Muscle of leg (tissue), 11 donors: ENCODE data around the gene ANKRD55. TPM values are rescaled to one million over a fixed set of nuclear protein-coding genes. Genes with fewer than 3 reads are reported as not detected.

Source experiments
- DNase-seq: peaks from one replicate; pipeline ENCODE4 v3.0.0; 2013
- H3K27ac ChIP-seq: one replicate; pipeline ENCODE4 v1.5.1; 2013; ENCODE audit warnings: mild to moderate bottlenecking, low read length, control low read depth
- H3K27me3 ChIP-seq: one replicate; pipeline ENCODE4 v1.6.1; 2013; ENCODE audit warnings: low read length; ENCODE audit not compliant: control insufficient read depth, insufficient read depth
- H3K36me3 ChIP-seq: one replicate; pipeline ENCODE4 v1.6.1; 2013; ENCODE audit warnings: low read length; ENCODE audit not compliant: control insufficient read depth, insufficient read depth
- H3K4me1 ChIP-seq: one replicate; pipeline ENCODE4 v1.6.1; 2013; ENCODE audit warnings: low read length; ENCODE audit not compliant: control insufficient read depth, insufficient read depth
- H3K4me3 ChIP-seq: one replicate; pipeline ENCODE4 v1.5.1; 2013; ENCODE audit warnings: low read length, control low read depth
- H3K9me3 ChIP-seq: replicated peaks from 2 replicates; pipeline ENCODE4 v1.6.1; 2013; ENCODE audit warnings: low read depth, low read length; ENCODE audit not compliant: control insufficient read depth
- WGBS: methylation state at CpG from one replicate; pipeline ENCODE4 v1.1.5; 2013; ENCODE audit warnings: missing lambda C conversion rate; ENCODE audit not compliant: insufficient coverage; 5-methylcytosine and 5-hydroxymethylcytosine counted together
- polyA plus RNA-seq, 8 donors: library from polyadenylated mRNA; unstranded; fragments of 120-200 nt; gene quantifications; one replicate each; pipeline versions ENCODE4 v1.2.1 to v1.2.3, GENCODE V29; 2013; ENCODE audit warnings: inconsistent platforms in 1 of 8, low replicate concordance in 1 of 8; ENCODE audit not compliant: insufficient read length in 8 of 8, insufficient read depth in 1 of 8
- total RNA-seq: library from RNA; stranded (reverse); fragments of 120-200 nt; gene quantifications from one replicate; pipeline ENCODE4 v1.2.4, GENCODE V29; 2013

ANKRD55 gene
- total and polyA plus RNA-seq, 9 donors, result 0.19 to 1.0 (median 0.32) TPM; not detected in 1

DNA sequence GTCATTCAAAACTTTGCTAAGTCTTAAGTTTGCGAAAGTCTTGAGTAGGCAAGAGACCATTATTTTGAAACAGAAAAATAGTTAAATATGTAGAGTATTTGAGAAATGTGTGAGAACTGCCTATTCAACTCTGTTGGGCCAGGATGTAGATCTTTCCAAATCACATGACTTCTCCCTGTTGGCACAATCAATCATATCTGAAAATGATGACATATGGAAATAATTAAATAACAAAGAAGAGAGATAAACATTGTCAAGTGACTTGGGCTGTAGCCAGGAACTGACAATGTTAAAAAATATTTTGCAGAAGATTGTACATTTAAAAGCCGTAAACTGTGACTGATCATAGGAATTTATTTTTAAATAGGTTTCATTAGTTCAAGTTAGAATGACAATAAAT, 133.8 kb downstream of the ANKRD55 start:
- Histone ChIP-seq H3K9me3 (peaks cover 5% of the 10 kb centered on the region), H3K27me3 (no peaks in the 10 kb centered on the region), H3K4me1 (peaks cover 3% of the 10 kb centered on the region), H3K27ac (peak overlapping the region; percentile 1), H3K4me3 (no peak overlapping the region), H3K36me3 (no peaks in the 10 kb centered on the region)
- WGBS, result no CpG with 5 or more reads among the region's 2 CpGs
- DNase-seq, result peak; percentile 89

DNA sequence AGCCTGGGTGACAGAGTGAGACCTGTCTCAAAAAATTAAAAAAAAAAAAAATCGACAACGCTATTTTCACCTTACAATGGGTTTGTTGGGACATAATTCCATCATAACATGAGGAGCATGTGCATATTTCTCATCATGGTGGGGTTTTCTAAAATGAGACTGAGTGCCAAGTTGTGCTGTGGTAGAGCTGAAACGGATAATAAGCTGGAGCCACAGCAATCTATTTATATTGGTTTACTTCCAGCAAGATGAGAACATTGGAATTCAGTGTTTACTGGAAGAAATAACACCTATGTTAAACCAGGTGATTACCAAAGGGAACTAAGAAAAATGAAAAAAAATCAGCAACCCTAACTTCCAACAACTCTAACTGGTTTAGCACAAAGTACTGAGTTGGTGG, 136.1 kb downstream of the ANKRD55 start:
- H3K27ac ChIP-seq, result no peak overlapping the region
- no peaks in the 10 kb centered on the region for H3K36me3 ChIP-seq
- peaks cover 5% of the 10 kb centered on the region for H3K9me3 ChIP-seq
- H3K27me3 ChIP-seq, result no peaks in the 10 kb centered on the region
- H3K4me3 ChIP-seq, result no peak overlapping the region
- H3K4me1 ChIP-seq, result no peaks in the 10 kb centered on the region
- no CpG with 5 or more reads among the region's 3 CpGs for WGBS
- no peak for DNase-seq

DNA sequence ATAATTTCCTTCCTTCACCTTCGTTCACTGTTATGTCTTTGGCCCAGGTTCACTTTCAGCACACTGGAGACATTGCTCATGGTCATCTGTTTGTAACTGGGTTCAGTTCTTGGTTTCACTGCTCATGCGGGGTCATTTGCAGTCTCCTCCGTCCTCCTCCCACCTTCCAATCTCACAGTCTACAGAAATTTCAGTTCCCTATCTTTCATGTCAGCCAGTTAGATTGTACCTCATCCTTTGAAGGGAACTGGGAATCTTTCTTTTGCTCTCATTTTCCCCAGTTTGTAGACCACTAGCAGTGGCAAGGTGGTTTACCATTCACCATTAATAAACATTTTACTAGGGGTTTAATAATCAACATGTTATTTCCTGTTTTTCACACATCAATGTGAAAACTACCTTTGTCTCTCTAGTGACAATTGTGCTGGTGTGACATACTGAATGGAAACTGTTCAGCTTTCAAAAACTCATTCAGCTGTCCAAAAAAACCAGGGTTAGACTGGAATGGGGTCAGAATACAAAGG, 137.5 kb downstream of the ANKRD55 start:
- H3K4me3 ChIP-seq, result no peak overlapping the region
- no peak overlapping the region for H3K27ac ChIP-seq
- no peaks in the 10 kb centered on the region for H3K36me3 ChIP-seq
- no peaks in the 10 kb centered on the region for H3K4me1 ChIP-seq
- WGBS, result 100% methylated on average over 2 of the region's 3 CpGs
- H3K27me3 ChIP-seq, result no peaks in the 10 kb centered on the region
- DNase-seq, result peak; percentile 14
- H3K9me3 ChIP-seq, result no peaks in the 10 kb centered on the region

DNA sequence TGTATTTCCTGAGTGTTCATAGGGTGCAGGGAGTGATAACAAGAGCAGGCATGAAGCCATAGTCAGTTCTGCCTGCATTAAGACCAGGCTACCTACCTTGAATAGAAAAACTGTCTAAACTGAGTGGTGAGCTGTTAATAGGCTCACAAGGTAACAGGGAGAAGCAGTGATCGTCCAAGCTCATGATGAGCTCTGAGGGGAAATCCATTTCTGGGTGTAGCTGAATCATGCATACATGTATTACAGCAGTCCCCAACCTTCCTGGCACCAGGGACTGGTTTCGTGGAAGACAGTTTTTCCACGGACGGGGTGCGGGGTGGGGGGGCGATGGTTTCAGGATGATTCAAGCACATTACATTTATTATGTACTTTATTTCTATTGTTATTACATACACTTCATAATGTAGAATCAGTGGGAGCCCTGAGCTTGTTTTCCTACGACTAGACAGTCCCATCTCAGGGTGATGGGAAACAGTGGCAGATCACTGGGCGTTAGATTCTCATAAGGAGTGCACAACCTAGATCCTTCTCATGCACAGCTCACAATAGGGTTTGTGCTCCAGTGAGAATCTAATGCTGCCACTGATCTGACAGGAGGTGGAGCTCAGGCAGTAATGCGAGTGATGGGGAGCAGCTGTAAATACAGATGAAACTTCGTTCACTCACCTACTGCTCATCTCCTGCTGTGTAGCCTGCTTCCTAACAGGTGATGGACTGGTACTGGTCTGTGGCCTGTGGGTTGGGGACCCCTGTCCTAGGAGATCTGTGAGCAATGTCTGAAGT, 138.4 kb downstream of the ANKRD55 start:
- Histone ChIP-seq H3K27ac (no peak overlapping the region), H3K36me3 (no peaks in the 10 kb centered on the region), H3K4me3 (no peak overlapping the region), H3K9me3 (no peaks in the 10 kb centered on the region), H3K4me1 (no peaks in the 10 kb centered on the region), H3K27me3 (no peaks in the 10 kb centered on the region)
- DNase-seq, result no peak
- 66% methylated on average over 2 of the region's 10 CpGs for WGBS

DNA sequence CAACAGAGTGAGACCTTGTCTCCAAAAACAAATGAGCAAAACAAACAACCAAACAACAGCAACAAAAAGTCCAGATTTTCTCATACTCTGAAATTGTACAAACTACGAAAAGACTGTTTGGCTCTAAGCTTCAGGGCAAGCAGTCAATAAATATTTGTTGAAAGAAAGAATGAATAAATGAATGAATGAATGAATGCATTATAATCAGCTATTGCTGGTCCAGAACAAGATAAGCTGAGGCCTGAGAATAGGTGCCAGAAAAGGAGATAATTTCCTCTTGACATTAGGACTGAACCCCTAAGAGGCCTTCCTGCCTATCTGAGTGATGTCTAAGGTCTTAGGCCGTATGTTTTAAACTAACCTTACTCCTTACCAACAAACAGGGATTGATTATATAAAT, 139.2 kb downstream of the ANKRD55 start:
- H3K27me3 ChIP-seq, result no peaks in the 10 kb centered on the region
- no peaks in the 10 kb centered on the region for H3K9me3 ChIP-seq
- no CpG with 5 or more reads among the region's 2 CpGs for WGBS
- DNase-seq, result no peak
- no peaks in the 10 kb centered on the region for H3K36me3 ChIP-seq
- H3K4me1 ChIP-seq, result peaks cover 1% of the 10 kb centered on the region
- H3K4me3 ChIP-seq, result no peak overlapping the region
- H3K27ac ChIP-seq, result no peak overlapping the region

DNA sequence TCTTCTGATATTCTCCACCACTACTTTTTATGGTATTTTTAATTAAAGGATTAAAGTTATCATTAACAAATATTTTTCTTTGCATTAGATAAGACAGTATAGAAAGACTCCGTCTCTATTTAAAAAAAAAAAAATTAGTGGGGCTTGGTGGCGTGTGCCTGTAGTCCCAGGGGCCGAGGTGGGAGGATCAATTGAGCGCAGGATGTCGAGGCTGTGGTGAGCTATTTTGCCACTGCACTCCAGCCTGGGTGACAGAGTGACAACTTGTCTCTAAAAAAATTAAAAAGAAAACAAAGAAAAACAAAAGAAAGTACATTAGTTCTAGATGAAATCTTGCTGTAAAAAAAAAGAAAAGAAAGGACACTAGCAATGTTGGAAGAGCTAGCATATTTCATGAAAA, 141.0 kb downstream of the ANKRD55 start:
- H3K27me3 ChIP-seq, result no peaks in the 10 kb centered on the region
- no peaks in the 10 kb centered on the region for H3K36me3 ChIP-seq
- 60% methylated on average over 1 of the region's 5 CpGs for WGBS
- H3K4me1 ChIP-seq, result peaks cover 7% of the 10 kb centered on the region
- no peak overlapping the region for H3K4me3 ChIP-seq
- H3K27ac ChIP-seq, result no peak overlapping the region
- no peaks in the 10 kb centered on the region for H3K9me3 ChIP-seq
- DNase-seq, result no peak

DNA sequence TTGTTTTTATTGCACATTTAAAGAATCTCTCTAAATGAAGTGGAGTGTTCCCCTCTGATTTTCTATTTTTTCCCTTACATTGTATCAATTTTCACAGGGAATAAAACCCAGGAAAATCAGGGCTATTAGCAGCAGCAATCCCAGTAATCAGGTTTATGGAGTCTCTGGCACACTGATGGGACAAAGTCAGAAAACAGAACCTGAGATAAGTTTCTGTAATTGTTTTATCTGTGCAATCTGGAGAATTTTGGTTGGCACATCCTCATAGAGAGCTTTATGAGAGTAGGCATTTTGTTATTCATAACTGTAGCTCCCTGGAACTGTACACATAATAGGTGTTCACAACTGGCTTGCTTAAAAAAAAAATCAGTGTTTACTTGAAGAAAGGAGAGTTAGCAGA, 141.5 kb downstream of the ANKRD55 start:
- Histone ChIP-seq H3K4me3 (no peak overlapping the region), H3K9me3 (no peaks in the 10 kb centered on the region), H3K4me1 (peaks cover 7% of the 10 kb centered on the region), H3K27ac (no peak overlapping the region), H3K36me3 (no peaks in the 10 kb centered on the region), H3K27me3 (no peaks in the 10 kb centered on the region)
- DNase-seq, result no peak

DNA sequence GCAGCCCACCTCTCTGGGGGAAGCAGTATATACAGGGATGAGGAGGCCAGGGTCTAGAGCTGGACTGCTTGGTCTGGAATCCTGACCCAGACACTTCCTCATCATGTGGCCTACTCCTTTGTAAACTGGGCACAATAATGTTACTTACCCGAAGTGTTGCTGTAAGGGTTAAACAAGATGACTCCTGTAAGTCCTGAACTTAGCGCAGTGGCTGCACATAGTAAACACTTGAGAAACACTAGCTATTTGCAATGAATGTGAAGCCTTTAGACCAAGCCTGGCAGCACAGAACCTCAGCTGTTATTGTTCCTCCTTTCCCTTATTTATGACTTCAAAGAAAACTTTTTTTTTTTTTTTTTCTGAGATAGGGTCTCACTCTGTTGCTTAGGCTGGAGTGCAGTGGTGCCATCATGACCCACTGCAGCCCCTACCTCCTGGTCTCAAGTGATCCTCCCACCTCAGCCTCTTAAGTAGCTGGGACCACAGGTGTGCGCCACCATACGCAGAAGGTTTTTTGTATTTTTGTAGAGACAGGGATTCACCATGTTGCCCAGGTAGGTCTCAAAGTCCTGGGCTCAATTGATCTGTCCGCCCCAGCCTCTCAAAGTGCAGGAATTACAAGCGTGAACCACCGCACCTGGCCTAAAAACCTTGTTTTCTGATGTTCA, 142.2 kb downstream of the ANKRD55 start:
- Histone ChIP-seq H3K4me3 (no peak overlapping the region), H3K36me3 (no peaks in the 10 kb centered on the region), H3K27me3 (no peaks in the 10 kb centered on the region), H3K27ac (no peak overlapping the region), H3K4me1 (peaks cover 7% of the 10 kb centered on the region), H3K9me3 (no peaks in the 10 kb centered on the region)
- no peak for DNase-seq
- WGBS, result 88% methylated on average over 5 of the region's 7 CpGs

DNA sequence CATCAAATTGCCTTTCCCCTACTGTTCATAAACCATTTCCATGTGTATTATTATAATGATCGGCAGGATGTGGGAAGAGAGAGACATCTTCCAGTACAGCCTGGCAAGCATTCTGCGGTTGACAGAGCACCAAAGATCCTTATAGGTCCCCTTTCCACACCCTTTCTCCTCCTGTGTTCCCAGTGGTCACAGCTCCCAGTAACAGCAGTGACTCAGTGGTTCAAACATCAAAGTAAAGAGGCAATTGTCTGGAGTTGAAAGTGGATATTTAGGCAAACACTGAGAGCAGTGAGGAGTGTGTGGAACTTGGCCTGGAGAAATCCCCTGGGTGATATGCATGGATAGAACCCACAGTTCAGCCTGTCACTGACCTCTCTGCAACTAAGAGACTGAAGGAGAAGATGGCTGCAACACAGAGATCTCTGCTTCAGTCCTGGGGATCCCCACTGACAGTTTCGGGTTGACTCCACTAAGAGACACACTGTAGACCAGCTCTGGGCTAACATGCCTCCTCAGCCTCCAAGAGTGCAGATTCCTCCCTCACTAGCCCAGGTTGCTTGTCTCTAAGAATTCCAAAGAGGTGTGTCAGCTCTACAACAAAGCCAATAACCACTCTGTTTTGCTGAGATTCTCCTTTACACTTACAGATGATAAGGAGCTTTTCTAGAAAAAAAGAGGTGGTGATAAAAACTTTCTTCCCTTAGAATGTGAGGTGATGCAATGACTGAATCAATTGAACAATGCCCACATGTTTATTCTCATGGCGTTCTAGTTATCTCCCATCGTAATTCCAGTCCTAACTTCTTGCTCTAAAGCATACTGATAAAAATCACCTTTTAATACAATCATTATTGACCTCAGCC, 143.9 kb downstream of the ANKRD55 start:
- Histone ChIP-seq H3K36me3 (no peaks in the 10 kb centered on the region), H3K27ac (no peak overlapping the region), H3K27me3 (no peaks in the 10 kb centered on the region), H3K9me3 (no peaks in the 10 kb centered on the region), H3K4me3 (no peak overlapping the region), H3K4me1 (peaks cover 7% of the 10 kb centered on the region)
- 100% methylated on average over 1 of the region's 5 CpGs for WGBS
- peak; percentile 14 for DNase-seq

DNA sequence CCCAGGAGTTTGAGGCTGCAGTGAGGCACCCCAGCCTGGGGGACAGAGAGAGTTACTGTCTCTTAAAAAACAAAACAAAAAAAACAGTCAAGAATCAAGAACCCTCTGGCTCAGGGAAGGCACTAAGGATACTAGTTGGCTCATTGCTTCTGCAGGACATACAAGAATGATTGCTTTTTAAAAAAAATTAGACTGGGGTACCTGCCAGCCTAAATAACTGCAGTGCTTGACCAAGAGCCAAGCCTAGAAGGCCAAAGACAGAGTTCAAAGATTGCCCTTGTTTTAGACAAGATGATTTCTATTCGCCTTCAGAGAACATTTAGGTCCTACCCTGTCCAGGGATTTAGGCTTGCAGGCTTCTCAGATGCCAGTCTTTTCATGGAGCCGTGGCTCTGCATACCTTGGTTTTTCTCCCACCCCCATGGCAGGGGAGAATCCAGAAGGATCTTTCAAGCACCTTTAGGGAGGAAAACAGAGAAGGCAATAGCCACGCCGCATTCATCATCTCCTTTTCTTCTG, 144.6 kb downstream of the ANKRD55 start:
- 56% methylated on average over 2 of the region's 4 CpGs for WGBS
- no peak overlapping the region for H3K4me3 ChIP-seq
- DNase-seq, result peak; percentile 25
- H3K9me3 ChIP-seq, result no peaks in the 10 kb centered on the region
- peaks cover 7% of the 10 kb centered on the region for H3K4me1 ChIP-seq
- no peaks in the 10 kb centered on the region for H3K27me3 ChIP-seq
- H3K36me3 ChIP-seq, result no peaks in the 10 kb centered on the region
- no peak overlapping the region for H3K27ac ChIP-seq
